Suprapubic skin (tissue), 4 donors: Measurements from ENCODE around the gene GIMAP1. TPM values are rescaled to one million over a fixed set of nuclear protein-coding genes. Genes with fewer than 3 reads are reported as not detected.

Source experiments
- DNase-seq, 2 donors: peaks; one replicate each; pipeline ENCODE4 v3.0.0-alpha.2; 2019; ENCODE audit warnings: low spot score in 2 of 2
- H3K27ac ChIP-seq: fragments of 200-600 bp; sonication (generic); one replicate; pipeline ENCODE4 v1.5.1; 2019
- H3K27me3 ChIP-seq: fragments of 200-600 bp; sonication (generic); one replicate; pipeline ENCODE4 v1.5.1; 2019
- H3K36me3 ChIP-seq: fragments of 200-600 bp; sonication (generic); one replicate; pipeline ENCODE4 v1.5.1; 2019
- H3K4me1 ChIP-seq: fragments of 200-600 bp; sonication (generic); one replicate; pipeline ENCODE4 v1.5.1; 2019
- H3K4me3 ChIP-seq: fragments of 200-600 bp; sonication (generic); one replicate; pipeline ENCODE4 v1.5.1; 2019; ENCODE audit warnings: mild to moderate bottlenecking
- H3K9me3 ChIP-seq: fragments of 200-600 bp; sonication (generic); one replicate; pipeline ENCODE4 v1.5.1; 2019
- EP300 ChIP-seq: sonication (generic); formaldehyde crosslinking; IDR thresholded peaks from one replicate; pipeline ENCODE4 v1.6.1; 2017; ENCODE audit warnings: antibody characterized with exemption
- POLR2A ChIP-seq, 2 donors: fragments of 450-650 bp; IDR thresholded peaks; one replicate each; pipeline ENCODE4 v1.6.1; 2017; ENCODE audit warnings: antibody characterized with exemption in 2 of 2, mild to moderate bottlenecking in 2 of 2, moderate library complexity in 2 of 2
- POLR2AphosphoS5 ChIP-seq, 3 donors: sonication (generic); formaldehyde crosslinking; IDR thresholded peaks; one replicate each; pipeline ENCODE4 v1.6.1; 2017; ENCODE audit warnings: antibody characterized with exemption in 3 of 3
- WGBS: methylation state at CpG from one replicate; pipeline ENCODE4 v1.1.5; 2018; 5-methylcytosine and 5-hydroxymethylcytosine counted together
- total RNA-seq, 4 donors: library from RNA; depleted of rRNA; stranded (reverse); fragments of >200 nt; gene quantifications; one replicate each; pipeline ENCODE4 v1.1.0, GENCODE V29; 2016
- TF ChIP-seq, protein P1 (sequence below), 2 donors: fragments of 200-600 bp in 1 of 2; fragments of 450-650 bp in 1 of 2; sonication (generic) in 1 of 2; IDR thresholded peaks; one replicate each; pipeline ENCODE4 v1.5.1; 2016 to 2019; ENCODE audit warnings: antibody characterized with exemption in 2 of 2, mild to moderate bottlenecking in 1 of 2, moderate library complexity in 1 of 2

GIMAP1 gene
- total RNA-seq, 4 donors from 2014 or later, result 0.38 to 3.9 (median 2.2) TPM

DNA sequence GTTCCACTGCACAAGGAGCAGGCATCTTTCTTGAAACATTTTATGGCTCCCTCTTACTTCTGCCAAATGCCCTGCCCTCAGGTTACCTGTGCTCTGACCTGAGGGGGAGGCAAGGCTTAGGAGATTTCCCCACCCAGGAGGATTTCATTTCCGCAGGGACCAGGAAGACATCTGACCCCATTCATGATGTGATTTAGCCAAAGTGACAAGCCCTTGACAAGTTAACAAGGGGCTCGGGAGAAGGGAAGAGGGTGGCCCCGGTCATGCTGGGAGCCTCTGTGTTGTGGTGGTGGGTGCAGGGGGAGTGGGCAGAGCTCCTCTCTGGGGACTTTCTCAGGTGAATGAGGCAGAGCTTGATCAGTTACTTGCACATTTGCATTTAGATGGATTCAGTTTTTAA, 39.8 kb downstream of the GIMAP1 start:
- H3K27me3 ChIP-seq, result no peaks in the 10 kb centered on the region
- no peaks in the 10 kb centered on the region for H3K36me3 ChIP-seq
- H3K4me1 ChIP-seq, result peaks cover 7% of the 10 kb centered on the region
- H3K4me3 ChIP-seq, result no peak overlapping the region
- no peak for DNase-seq
- H3K27ac ChIP-seq, result peak overlapping the region; percentile 41
- WGBS, result 62% methylated on average over 3 of the region's 3 CpGs
- TF ChIP-seq, protein P1, sequence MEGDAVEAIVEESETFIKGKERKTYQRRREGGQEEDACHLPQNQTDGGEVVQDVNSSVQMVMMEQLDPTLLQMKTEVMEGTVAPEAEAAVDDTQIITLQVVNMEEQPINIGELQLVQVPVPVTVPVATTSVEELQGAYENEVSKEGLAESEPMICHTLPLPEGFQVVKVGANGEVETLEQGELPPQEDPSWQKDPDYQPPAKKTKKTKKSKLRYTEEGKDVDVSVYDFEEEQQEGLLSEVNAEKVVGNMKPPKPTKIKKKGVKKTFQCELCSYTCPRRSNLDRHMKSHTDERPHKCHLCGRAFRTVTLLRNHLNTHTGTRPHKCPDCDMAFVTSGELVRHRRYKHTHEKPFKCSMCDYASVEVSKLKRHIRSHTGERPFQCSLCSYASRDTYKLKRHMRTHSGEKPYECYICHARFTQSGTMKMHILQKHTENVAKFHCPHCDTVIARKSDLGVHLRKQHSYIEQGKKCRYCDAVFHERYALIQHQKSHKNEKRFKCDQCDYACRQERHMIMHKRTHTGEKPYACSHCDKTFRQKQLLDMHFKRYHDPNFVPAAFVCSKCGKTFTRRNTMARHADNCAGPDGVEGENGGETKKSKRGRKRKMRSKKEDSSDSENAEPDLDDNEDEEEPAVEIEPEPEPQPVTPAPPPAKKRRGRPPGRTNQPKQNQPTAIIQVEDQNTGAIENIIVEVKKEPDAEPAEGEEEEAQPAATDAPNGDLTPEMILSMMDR (IDR thresholded peaks at IDR 0.05), result no peak
- TF ChIP-seq POLR2AphosphoS5 (IDR thresholded peaks at IDR 0.05), result no peak
- no peak for TF ChIP-seq POLR2A (IDR thresholded peaks at IDR 0.05)
- no peak for TF ChIP-seq EP300
- H3K9me3 ChIP-seq, result no peaks in the 10 kb centered on the region

GRCh38 chr7:150756858-150757257, 40.4 kb downstream of the GIMAP1 start:
- Histone ChIP-seq H3K27ac (no peak overlapping the region), H3K27me3 (no peaks in the 10 kb centered on the region), H3K9me3 (no peaks in the 10 kb centered on the region), H3K36me3 (no peaks in the 10 kb centered on the region), H3K4me1 (peaks cover 7% of the 10 kb centered on the region), H3K4me3 (no peak overlapping the region)
- TF ChIP-seq POLR2AphosphoS5 (IDR thresholded peaks at IDR 0.05), result no peak
- TF ChIP-seq, protein P1 (IDR thresholded peaks at IDR 0.05), result peak in 1 of 2 donors; percentile 14
- whole genome bisulfite sequencing, result 28% methylated on average over 1 of the region's 1 CpG
- DNase-seq, result no peak

- WGBS, result 86% methylated on average over 1 of the region's 1 CpG
- Histone ChIP-seq H3K4me3 (no peak overlapping the region), H3K4me1 (peaks cover 7% of the 10 kb centered on the region), H3K36me3 (no peaks in the 10 kb centered on the region), H3K27ac (no peak overlapping the region), H3K27me3 (no peaks in the 10 kb centered on the region), H3K9me3 (no peaks in the 10 kb centered on the region)
- TF ChIP-seq, protein P1 (IDR thresholded peaks at IDR 0.05), result no peak
- no peak for TF ChIP-seq EP300
- no peak for TF ChIP-seq POLR2AphosphoS5 (IDR thresholded peaks at IDR 0.05)
- no peak for TF ChIP-seq POLR2A (IDR thresholded peaks at IDR 0.05)
- DNase-seq, result no peak
Observed at GRCh38 chr7:150759479-150759878, 43.1 kb downstream of the GIMAP1 start.

- H3K27ac ChIP-seq, result no peak overlapping the region
Observed at GRCh38 chr7:150766334-150766709, 49.9 kb downstream of the GIMAP1 start.

GRCh38 chr7:150769768-150770167, 53.4 kb downstream of the GIMAP1 start:
- Histone ChIP-seq H3K4me1 (no peaks in the 10 kb centered on the region), H3K27me3 (no peaks in the 10 kb centered on the region), H3K36me3 (no peaks in the 10 kb centered on the region), H3K9me3 (no peaks in the 10 kb centered on the region), H3K4me3 (no peak overlapping the region), H3K27ac (no peak overlapping the region)
- 82% methylated on average over 4 of the region's 4 CpGs for WGBS
- no peak for DNase-seq
- TF ChIP-seq POLR2A (IDR thresholded peaks at IDR 0.05), result no peak
- no peak for TF ChIP-seq POLR2AphosphoS5 (IDR thresholded peaks at IDR 0.05)
- no peak for TF ChIP-seq EP300
- TF ChIP-seq, protein P1 (IDR thresholded peaks at IDR 0.05), result no peak

More at GRCh38 chr7:150766334-150766709, 49.9 kb downstream of the GIMAP1 start:
- no peaks in the 10 kb centered on the region for H3K9me3 ChIP-seq
- DNase-seq, result no peak
- no peaks in the 10 kb centered on the region for H3K27me3 ChIP-seq
- H3K4me1 ChIP-seq, result no peaks in the 10 kb centered on the region
- TF ChIP-seq POLR2AphosphoS5 (IDR thresholded peaks at IDR 0.05), result no peak
- TF ChIP-seq EP300, result no peak
- no peak for TF ChIP-seq POLR2A (IDR thresholded peaks at IDR 0.05)
- TF ChIP-seq, protein P1 (IDR thresholded peaks at IDR 0.05), result no peak
- H3K36me3 ChIP-seq, result no peaks in the 10 kb centered on the region
- H3K4me3 ChIP-seq, result no peak overlapping the region

Other genes with a start within 250 kb of the GIMAP1 start
- 10 to 100 TPM in 1 of 4 donors, 1 to 10 TPM in 3; 1.4 to 10.8 (median 4.9) TPM for gene GIMAP7, start 201.7 kb upstream of the GIMAP1 start, total RNA-seq
- gene GIMAP4, start 149.2 kb upstream of the GIMAP1 start, total RNA-seq, result 10 to 100 TPM in 2 of 4 donors, 1 to 10 TPM in 2; 6.5 to 12.5 (median 9.3) TPM
- 10 to 100 TPM in 2 of 4 donors, 1 to 10 TPM in 2; 4.1 to 16.8 (median 10.4) TPM for gene GIMAP6, start 84.2 kb upstream of the GIMAP1 start, total RNA-seq
- gene GIMAP2, start 30.9 kb upstream of the GIMAP1 start, total RNA-seq, result 1 to 10 TPM; 2.0 to 8.2 (median 2.9) TPM
- gene GIMAP5, start 20.8 kb downstream of the GIMAP1 start, total RNA-seq, result 10 to 100 TPM in 1 of 4 donors, 1 to 10 TPM in 3; 2.8 to 15.0 (median 7.7) TPM
- 10 to 100 TPM in 1 of 4 donors, 1 to 10 TPM in 3; 2.5 to 14.5 (median 4.9) TPM for gene TMEM176B, start 83.8 kb downstream of the GIMAP1 start, total RNA-seq
- gene TMEM176A, start 84.2 kb downstream of the GIMAP1 start, total RNA-seq, result 10 to 100 TPM in 1 of 4 donors, 1 to 10 TPM in 3; 3.2 to 12.9 (median 6.0) TPM
- gene AOC1, start 135.9 kb downstream of the GIMAP1 start, total RNA-seq, result 1 to 10 TPM; 1.9 to 5.5 (median 2.3) TPM